ENCODE measurements around the gene RREB1. TPM values are rescaled to one million over a fixed set of nuclear protein-coding genes. Genes with fewer than 3 reads are reported as not detected.

Gene RREB1
- total RNA-seq, 1 donor from 2014 or later: 29.3 TPM

DNA sequence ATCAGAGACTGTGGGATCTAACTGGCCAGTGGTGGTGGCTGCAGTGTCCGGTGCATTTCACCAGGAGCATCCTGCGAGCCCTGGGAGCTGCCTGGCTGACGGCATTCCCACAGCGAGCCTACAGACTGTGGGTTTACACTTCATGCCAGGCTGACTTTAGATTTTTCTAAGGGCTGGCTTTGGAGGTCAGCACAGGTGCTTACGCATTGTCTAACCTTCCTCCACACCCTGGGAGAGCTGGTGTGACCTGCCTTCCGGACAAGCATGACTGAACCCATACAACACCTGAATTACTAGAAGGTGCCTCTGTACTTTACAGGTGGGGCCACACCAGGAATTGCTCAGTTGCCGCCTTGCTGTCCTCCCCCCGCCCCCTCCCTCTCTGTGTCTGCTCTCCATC is 96.2 kb downstream of the RREB1 start:
- TF ChIP-seq, protein P1, sequence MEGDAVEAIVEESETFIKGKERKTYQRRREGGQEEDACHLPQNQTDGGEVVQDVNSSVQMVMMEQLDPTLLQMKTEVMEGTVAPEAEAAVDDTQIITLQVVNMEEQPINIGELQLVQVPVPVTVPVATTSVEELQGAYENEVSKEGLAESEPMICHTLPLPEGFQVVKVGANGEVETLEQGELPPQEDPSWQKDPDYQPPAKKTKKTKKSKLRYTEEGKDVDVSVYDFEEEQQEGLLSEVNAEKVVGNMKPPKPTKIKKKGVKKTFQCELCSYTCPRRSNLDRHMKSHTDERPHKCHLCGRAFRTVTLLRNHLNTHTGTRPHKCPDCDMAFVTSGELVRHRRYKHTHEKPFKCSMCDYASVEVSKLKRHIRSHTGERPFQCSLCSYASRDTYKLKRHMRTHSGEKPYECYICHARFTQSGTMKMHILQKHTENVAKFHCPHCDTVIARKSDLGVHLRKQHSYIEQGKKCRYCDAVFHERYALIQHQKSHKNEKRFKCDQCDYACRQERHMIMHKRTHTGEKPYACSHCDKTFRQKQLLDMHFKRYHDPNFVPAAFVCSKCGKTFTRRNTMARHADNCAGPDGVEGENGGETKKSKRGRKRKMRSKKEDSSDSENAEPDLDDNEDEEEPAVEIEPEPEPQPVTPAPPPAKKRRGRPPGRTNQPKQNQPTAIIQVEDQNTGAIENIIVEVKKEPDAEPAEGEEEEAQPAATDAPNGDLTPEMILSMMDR (IDR thresholded peaks at IDR 0.05; ENCODE audit: insufficient read depth, low read length, poor library complexity, severe bottlenecking): no peak
- no peak for DNase-seq (ENCODE audit: low read depth)
- no peaks in the 10 kb centered on the region for H3K27me3 ChIP-seq (ENCODE audit: control insufficient read depth, insufficient read depth, low read length)
- H3K4me3 ChIP-seq (ENCODE audit: low read depth, low read length): no peak overlapping the region
- no peaks in the 10 kb centered on the region for H3K36me3 ChIP-seq (ENCODE audit: control insufficient read depth, insufficient read depth, low read length)

DNA sequence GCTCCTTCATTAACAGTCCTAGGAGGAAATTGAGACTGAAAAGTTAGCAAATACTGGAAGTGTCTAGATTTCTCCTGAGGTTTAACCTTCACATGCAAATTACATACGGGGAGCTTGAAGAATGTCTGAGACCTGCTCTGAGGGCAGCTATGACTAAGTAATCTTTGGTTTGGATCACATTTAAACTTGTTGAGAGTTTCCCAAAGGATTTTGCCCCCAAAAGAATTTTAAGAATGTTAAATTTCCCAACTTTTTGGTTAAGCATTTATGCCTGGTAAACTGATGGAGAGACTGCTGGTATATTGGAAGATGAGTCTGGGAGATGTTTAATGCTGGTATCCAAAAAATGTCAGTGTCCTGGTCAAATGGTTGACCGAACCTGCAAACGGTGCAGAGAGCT is 97.0 kb downstream of the RREB1 start:
- Histone ChIP-seq H3K36me3 (ENCODE audit: control insufficient read depth, insufficient read depth, low read length) (no peaks in the 10 kb centered on the region), H3K27me3 (ENCODE audit: control insufficient read depth, insufficient read depth, low read length) (no peaks in the 10 kb centered on the region), H3K4me3 (ENCODE audit: low read depth, low read length) (no peak overlapping the region)
- TF ChIP-seq, protein P1 (IDR thresholded peaks at IDR 0.05; ENCODE audit: insufficient read depth, low read length, poor library complexity, severe bottlenecking): no peak
- no peak for DNase-seq (ENCODE audit: low read depth)

DNA sequence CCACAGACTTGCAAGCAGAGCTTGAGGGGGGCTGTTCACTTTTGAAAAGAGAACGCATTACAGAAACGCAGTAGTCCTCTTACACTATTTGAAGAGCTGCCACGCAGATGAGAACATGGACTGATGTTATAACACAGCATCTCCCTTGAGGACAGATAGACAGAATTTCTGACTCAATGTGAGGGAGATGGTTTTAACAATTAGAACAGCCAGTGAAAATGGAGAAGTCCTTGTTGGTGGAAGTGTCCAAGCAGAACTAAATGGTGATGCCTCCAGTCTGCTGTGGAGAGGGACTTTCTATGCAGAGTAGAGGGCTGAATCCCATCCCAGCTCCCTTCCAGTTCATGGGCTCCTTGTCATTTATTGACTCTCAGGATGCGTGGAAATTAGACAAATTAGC is 100.0 kb downstream of the RREB1 start:
- H3K4me3 ChIP-seq (ENCODE audit: low read depth, low read length): no peak overlapping the region
- TF ChIP-seq, protein P1 (IDR thresholded peaks at IDR 0.05; ENCODE audit: insufficient read depth, low read length, poor library complexity, severe bottlenecking): no peak
- H3K27me3 ChIP-seq (ENCODE audit: control insufficient read depth, insufficient read depth, low read length): no peaks in the 10 kb centered on the region
- no peak for DNase-seq (ENCODE audit: low read depth)
- no peaks in the 10 kb centered on the region for H3K36me3 ChIP-seq (ENCODE audit: control insufficient read depth, insufficient read depth, low read length)

DNA sequence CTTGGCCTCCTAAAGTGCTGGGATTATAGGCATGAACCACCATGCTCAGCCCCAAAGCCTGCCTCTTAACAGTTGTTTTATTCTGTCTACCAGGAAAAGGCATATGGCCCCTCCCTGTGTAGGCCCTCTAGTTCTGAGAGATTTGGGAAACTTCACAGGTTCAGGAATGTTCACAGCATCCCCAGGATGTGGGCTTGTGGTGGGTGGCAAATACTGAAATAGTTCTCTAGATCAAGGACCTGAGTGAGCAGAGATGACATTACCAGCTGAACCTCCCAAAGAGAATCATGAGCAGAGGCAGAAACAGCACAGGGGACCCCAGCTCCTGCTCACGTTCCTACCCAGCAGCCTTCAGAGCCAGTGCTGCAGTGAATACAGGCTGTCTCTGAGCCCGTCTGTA is 105.7 kb downstream of the RREB1 start:
- Histone ChIP-seq H3K27me3 (ENCODE audit: control insufficient read depth, insufficient read depth, low read length) (no peaks in the 10 kb centered on the region), H3K36me3 (ENCODE audit: control insufficient read depth, insufficient read depth, low read length) (no peaks in the 10 kb centered on the region), H3K4me3 (ENCODE audit: low read depth, low read length) (no peak overlapping the region)
- TF ChIP-seq, protein P1 (IDR thresholded peaks at IDR 0.05; ENCODE audit: insufficient read depth, low read length, poor library complexity, severe bottlenecking): no peak
- no peak for DNase-seq (ENCODE audit: low read depth)

DNA sequence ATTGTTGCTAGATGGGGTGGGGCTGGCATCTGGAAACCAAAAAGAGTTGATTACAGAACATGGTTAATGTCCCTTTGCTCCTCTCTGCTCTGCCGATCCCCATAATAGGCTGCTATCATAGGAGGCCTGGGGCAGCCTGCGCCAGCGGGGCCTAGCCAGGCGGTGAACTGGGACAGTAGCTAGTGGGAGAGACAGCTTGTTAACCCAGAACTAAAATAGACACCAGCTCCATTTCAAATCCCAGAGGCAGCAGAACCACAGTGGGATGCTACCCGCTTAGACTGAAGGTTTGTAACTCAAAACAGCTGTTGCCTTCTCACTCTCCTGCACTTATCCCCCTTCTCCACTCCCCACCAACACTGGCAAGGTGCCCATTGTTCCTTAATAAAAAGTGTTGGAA is 106.7 kb downstream of the RREB1 start:
- Histone ChIP-seq H3K4me3 (ENCODE audit: low read depth, low read length) (no peak overlapping the region), H3K27me3 (ENCODE audit: control insufficient read depth, insufficient read depth, low read length) (no peaks in the 10 kb centered on the region), H3K36me3 (ENCODE audit: control insufficient read depth, insufficient read depth, low read length) (no peaks in the 10 kb centered on the region)
- no peak for DNase-seq (ENCODE audit: low read depth)
- TF ChIP-seq, protein P1 (IDR thresholded peaks at IDR 0.05; ENCODE audit: insufficient read depth, low read length, poor library complexity, severe bottlenecking): no peak

DNA sequence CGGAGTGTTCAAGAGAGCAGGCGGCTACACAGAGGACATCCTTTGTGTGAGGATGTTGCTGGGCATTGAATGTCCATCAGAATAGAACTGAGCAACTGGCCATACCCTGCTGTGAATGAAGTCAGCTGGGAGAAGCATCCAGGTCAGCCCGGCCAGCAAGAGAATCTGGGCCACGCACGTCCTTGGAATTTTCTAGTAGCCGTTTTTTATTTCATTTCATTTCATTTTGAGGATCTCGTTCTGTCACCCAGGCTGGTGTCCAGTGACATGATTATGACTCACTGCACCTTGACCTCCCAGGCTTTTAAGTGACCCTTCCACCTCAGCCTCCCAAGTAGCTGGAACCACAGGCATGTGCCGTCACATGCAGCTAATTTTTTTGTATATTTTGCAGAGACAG is 107.4 kb downstream of the RREB1 start:
- Histone ChIP-seq H3K27me3 (ENCODE audit: control insufficient read depth, insufficient read depth, low read length) (no peaks in the 10 kb centered on the region), H3K4me3 (ENCODE audit: low read depth, low read length) (no peak overlapping the region), H3K36me3 (ENCODE audit: control insufficient read depth, insufficient read depth, low read length) (no peaks in the 10 kb centered on the region)
- no peak for DNase-seq (ENCODE audit: low read depth)
- TF ChIP-seq, protein P1 (IDR thresholded peaks at IDR 0.05; ENCODE audit: insufficient read depth, low read length, poor library complexity, severe bottlenecking): no peak
